HL-60 (cell line): Measurements from ENCODE around the gene IL13RA2.

Source experiments
- GABPA ChIP-seq: IDR thresholded peaks from 2 replicates; pipeline ENCODE4 v1.6.1; 2012; ENCODE audit warnings: low read depth
- POLR2AphosphoS5 ChIP-seq: IDR thresholded peaks from 2 replicates; pipeline ENCODE4 v1.6.1; 2012; ENCODE audit warnings: low read depth
- REST ChIP-seq: IDR thresholded peaks from 2 replicates; pipeline ENCODE4 v1.6.1; 2012; ENCODE audit warnings: low read depth; ENCODE audit not compliant: insufficient replicate concordance
- SPI1 ChIP-seq: IDR thresholded peaks from 2 replicates; pipeline ENCODE4 v1.6.1; 2012; ENCODE audit warnings: low read depth, mild to moderate bottlenecking, borderline replicate concordance
- TF ChIP-seq, protein P1 (sequence below): IDR thresholded peaks from one replicate; pipeline ENCODE4 v1.5.1; 2011; ENCODE audit warnings: low read length, control low read depth, inconsistent platforms; ENCODE audit not compliant: insufficient read depth

DNA sequence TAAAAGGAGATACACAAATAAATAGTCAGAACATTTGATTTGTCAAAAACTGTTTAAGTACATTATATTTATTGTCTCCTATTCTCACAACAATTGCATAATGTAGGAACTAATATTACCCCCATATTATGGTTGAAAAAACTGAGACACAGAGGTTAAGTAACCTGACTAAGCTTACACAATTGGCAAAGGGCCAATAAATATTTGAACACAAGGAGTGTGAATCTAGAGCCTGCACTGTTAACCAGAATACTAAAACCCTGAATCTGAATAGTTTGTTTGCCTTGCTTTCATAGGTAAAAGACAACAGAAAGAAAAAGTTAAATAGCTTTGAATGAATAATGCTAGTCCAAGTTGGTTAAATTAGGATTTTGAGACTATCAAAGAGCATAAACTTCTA is 55.2 kb downstream of the IL13RA2 start:
- TF ChIP-seq, protein P1, sequence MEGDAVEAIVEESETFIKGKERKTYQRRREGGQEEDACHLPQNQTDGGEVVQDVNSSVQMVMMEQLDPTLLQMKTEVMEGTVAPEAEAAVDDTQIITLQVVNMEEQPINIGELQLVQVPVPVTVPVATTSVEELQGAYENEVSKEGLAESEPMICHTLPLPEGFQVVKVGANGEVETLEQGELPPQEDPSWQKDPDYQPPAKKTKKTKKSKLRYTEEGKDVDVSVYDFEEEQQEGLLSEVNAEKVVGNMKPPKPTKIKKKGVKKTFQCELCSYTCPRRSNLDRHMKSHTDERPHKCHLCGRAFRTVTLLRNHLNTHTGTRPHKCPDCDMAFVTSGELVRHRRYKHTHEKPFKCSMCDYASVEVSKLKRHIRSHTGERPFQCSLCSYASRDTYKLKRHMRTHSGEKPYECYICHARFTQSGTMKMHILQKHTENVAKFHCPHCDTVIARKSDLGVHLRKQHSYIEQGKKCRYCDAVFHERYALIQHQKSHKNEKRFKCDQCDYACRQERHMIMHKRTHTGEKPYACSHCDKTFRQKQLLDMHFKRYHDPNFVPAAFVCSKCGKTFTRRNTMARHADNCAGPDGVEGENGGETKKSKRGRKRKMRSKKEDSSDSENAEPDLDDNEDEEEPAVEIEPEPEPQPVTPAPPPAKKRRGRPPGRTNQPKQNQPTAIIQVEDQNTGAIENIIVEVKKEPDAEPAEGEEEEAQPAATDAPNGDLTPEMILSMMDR = no peak
- TF ChIP-seq POLR2AphosphoS5 = no peak
- TF ChIP-seq GABPA = no peak
- no peak for TF ChIP-seq REST
- TF ChIP-seq SPI1 = no peak
